CD4-positive, alpha-beta T cell treated with Interleukin-12 subunit alpha and Interleukin-12 subunit beta, for 1 hour (primary cell): ENCODE results near the gene TRMO.
A peak's percentile ranks its signal among the peaks of the same experiment; 100 is the strongest.

Experiments
- DNase-seq: peaks from one replicate; pipeline ENCODE4 v3.0.0-alpha.2; 2020

The TRMO gene

GRCh38 chr9:97936998-97937397 lies 14.7 kb upstream of the TRMO start:
- no peak for DNase-seq

DNA sequence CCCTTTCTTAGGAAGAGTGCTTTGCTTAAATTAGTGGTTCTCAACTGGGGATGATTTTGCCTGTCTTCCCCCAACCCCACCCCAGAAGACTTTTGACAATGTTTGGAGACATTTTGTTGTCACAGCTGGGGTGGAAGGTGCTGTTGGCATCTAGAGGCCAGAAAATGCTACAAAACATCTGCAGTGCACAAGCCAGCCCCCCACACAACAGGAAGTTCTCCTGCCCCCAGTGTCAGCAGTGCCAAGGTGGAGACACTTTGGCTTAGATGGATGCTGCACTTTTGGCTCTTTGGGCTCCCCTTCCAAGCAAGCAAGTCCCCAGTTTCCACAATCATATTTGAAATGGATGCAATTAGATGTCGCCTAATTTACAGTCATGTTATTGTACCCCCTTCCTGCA lies 13.0 kb upstream of the TRMO start:
- DNase-seq = no peak

DNA sequence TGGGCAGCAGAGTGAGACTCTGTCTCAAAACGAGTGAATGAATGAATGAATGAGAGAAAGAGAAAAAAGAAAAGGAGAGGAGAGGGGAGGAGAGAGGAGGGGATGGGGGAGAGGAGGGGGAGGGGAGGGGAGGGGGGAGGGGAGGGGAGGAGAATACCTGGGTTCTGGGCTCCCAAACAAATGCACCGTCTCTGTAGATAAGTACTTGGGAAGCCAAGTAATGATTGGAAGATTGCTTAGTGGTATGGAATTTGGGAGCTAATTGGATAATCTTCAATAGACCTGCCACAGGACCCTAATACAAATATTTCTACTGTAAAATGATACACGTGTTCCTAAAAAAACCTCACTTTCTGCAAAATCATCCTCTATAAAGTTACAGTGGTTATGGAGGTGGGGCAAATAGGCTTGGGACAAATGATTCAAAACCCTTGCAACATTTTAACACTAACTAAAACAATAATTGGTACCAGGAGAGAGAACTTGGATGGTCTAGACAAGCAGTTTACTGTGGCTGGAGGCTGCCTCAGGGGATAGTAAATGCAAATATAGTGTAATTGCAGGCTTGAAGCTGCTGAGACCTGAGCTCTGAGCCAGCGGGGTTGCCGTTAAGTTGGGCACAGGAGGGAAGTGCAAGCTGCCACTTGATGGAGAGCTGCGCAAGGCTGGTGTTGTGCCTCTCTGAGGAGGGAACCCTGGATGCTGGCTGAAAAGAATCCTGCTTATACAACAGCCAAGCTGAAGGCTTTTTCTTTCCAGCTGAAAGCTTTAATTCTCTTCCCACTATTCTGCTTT lies 12.2 kb upstream of the TRMO start:
- DNase-seq = no peak

GRCh38 chr9:97933297-97933998 lies 11.1 kb upstream of the TRMO start:
- DNase-seq = no peak

- DNase-seq = peak; percentile 24
These were observed 8.7 kb upstream of the TRMO start for GRCh38 chr9:97930972-97931371.

DNA sequence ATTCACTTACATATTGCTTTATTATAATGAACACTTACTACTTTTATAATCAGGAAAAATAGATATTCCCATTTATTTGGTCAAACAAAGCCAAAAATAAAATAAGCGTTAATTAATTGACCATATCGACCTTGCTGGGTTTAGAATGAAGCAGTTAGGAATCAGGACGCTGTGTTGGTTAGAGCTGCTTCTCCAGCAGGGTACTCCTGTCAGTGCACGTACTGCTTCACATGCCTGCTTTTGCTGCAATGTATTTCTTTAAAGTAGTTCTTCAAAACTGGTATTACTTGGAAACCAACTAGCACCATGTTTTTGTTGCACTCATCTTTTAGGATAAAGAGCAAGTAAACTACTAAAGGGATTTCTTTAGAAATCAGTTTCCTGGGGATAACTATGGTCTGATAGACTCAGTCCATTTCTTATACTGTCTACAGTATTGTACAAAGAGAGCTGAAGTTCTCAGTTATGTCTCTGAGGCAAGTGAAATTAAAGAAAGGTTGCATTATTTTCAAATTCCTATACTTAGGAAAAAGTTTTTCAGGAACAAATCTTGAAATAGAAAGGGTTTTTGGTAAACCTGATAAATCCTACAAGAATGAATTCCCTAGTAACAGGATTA lies 6.8 kb upstream of the TRMO start:
- no peak for DNase-seq

- no peak for DNase-seq
These were observed 3.4 kb upstream of the TRMO start for GRCh38 chr9:97925497-97926334.

DNA sequence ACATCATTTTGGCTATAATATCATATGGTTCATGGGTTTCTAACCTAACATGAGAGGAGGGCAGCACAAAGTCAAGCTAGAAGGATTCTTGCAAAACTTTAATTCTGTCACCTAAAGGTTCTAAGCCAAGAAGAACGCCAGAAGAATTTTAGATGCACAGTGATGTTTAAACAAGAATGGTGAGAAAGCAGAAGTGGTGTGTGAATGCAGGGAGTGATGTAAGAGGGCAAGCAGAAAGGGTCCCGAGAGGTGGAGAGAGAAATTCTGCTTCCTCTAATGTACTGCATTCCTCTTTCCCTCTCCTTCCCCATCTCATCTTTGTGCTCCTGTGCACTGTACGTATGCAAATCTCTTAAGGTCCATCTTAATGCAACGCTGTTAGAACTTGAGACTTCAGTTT lies 2.1 kb upstream of the TRMO start:
- DNase-seq = no peak

DNA sequence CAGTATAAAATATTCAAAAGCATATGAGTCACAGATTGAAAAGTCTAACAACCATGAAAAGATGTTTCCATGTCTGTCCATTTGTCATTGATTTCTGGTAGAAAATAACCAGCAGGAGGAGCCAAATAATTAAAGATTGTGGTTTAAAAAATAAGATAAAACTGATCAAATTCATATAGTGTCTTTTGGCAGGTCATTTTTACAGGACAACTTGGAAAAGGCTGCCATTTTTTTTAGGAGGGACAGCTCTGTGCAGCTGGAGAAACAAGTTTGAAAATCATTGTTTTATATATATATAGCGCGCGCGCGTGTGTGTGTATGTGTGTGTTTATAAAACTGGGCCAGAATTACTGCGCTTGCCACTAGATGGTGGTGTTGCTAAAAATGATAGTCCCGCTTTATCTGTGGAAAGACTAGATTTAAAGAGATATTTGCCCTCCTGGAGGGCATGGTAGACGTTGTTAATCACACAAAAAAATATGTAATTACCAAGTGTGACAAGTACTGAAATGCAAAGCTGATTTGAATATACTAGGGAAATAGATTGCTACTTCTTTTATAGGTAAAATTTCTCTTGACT lies 1.3 kb upstream of the TRMO start:
- DNase-seq = peak; percentile 83

- DNase-seq = no peak
These were observed 3.0 kb downstream of the TRMO start for GRCh38 chr9:97919217-97919813.

DNA sequence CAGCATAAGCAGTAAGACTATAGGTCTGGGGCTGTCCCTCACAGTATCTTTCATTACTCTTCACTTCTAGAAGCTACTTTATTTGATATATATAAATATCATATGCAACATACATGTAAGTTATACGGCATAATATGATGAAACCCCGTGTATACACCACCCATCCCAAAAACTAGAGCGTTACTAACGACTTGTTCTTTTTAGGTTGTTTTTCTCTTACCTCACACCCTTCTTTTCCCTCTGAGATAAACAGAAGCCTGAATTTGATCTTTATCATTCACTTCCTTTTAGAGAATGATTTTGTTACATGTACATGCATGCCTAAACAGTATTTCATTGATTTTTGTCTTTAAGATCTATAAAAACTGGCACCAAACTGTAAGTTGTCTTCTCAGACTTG lies 3.7 kb downstream of the TRMO start:
- peak; percentile 51 for DNase-seq

DNA sequence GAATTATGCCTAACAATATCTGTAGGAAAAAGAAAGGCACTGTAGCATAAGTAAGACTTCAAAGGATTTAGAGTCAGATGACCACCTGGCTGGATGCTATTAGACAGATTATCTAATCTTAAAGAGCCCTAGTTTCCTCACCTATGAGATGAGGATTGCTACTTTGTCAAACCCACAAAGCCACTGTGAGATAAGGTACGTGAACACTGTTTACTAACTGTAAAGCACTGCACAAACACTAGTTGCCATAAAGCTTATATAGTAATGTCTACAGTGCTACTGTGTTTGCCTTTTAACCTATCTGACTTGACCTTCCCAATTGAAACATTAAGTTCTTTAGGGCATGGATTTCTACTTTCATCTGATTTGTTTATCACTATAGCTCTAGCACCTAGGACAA lies 10.3 kb downstream of the TRMO start:
- DNase-seq = no peak

GRCh38 chr9:97911528-97911927 lies 10.8 kb downstream of the TRMO start:
- DNase-seq = no peak

GRCh38 chr9:97910357-97910756 lies 11.9 kb downstream of the TRMO start:
- DNase-seq = no peak

DNA sequence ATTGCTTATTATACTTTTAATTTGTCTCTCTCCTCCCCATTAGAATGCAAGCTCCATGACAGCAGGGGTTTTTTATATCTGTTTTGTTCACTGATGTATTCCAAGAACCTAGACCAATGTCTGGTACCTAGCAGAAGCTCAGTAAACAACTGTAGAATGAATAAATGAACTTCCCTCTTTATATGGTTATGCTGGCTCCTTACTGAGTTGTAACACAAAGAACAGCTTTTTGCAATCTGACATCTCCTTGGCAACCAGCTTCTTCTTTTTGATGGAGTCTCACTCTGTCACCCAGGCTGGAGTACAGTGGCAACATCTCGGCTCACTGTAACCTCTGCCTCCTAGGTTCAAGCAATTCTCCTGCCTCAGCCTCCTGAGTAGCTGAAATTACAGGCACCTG lies 13.6 kb downstream of the TRMO start:
- no peak for DNase-seq

GRCh38 chr9:97907632-97908031 lies 14.7 kb downstream of the TRMO start:
- no peak for DNase-seq

DNA sequence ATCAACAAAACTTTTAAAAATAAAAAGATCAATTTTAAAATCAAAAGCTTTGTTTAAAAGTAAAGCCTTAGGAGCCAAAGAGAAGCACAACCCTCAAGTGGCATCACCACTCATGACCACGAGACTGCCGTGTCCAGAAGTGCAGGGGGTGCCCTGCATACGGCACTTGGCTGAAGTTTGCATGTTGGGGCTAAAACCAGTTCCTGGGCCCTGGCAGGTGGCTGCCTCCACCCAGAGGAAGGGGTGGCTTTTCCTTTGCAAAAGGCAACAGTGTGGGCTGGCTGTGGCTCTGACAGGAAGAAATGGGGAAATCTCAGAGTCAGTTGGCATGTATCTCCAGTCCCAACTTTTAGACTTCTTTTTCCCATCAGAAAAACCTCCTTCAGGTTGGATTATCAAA lies 15.3 kb downstream of the TRMO start:
- DNase-seq = peak; percentile 37

GRCh38 chr9:97906236-97906831 lies 16.0 kb downstream of the TRMO start:
- DNase-seq = peak; percentile 61

DNA sequence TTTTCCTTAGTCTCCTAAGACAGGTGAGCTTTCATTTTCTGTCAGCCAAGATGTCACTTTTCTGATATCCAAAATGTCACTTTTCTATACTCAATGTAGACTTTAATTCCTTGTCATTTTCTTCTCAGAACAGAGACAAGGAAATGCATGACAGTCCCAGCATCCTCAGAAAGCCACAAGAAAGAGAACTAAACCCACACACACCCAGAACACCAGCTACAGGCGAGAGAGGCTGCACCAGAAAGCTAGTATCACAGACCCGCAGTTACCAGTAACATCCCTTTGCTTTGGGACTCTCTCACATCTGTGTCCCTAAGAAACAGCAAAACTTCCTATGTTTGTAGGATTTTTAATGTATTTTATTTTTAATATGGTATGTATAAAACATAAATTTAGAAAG lies 17.1 kb downstream of the TRMO start:
- peak; percentile 78 for DNase-seq

DNA sequence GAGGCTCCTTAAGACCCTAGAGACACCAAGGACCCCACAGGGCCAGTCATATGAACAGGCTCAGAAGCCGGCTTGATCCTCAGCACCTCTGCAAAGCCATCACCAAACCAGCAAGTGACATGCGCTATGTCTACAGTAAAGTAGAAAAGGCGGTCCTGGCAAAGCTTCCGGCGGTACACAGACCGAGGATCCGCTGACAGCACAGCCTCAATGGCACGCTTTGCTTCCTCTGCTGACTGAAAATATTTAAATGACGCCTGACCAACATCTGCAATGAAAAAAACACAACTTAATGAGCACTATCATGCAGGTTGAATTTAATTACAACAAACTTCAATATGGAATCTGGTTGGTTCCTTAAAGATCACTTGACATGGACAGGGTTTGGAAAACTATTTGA lies 17.6 kb downstream of the TRMO start:
- DNase-seq = peak; percentile 61

GRCh38 chr9:97903177-97903576 lies 19.1 kb downstream of the TRMO start:
- DNase-seq = no peak
